GM10248 (cell line): Measurements from ENCODE around the gene PLCZ1.

Experiments
- CTCF ChIA-PET: fragments of 300-600 bp; sonication (Branson Sonifier 250); formaldehyde crosslinking; extraction: SDS; loops from one replicate; lab custom pipeline; 2021; ENCODE audit warnings: antibody characterized with exemption; lab: Yijun Ruan, JAX
- POLR2A ChIA-PET: fragments of 350-650 bp; sonication (Branson Sonifier 250); formaldehyde crosslinking; extraction: SDS; loops from one replicate; lab custom pipeline; 2020; ENCODE audit warnings: antibody characterized with exemption; lab: Yijun Ruan, JAX
- DNase-seq: peaks from one replicate; pipeline ENCODE4 v3.0.0; 2012; ENCODE audit errors: extremely low spot score
- CTCF ChIP-seq: IDR thresholded peaks from 2 replicates; pipeline ENCODE4 v1.5.1; 2012; ENCODE audit warnings: mild to moderate bottlenecking, low read depth; ENCODE audit errors: extremely low read depth, missing control alignments, control extremely low read depth

PLCZ1 gene

GRCh38 chr12:18752947-18753346, 15.1 kb upstream of the PLCZ1 start:
- POLR2A ChIA-PET = no interaction called here
- TF ChIP-seq CTCF = no peak
- DNase-seq = no peak
- CTCF ChIA-PET = no interaction called here

GRCh38 chr12:18752280-18752920, 14.6 kb upstream of the PLCZ1 start:
- CTCF ChIA-PET = no interaction called here
- no peak for DNase-seq
- TF ChIP-seq CTCF = no peak
- POLR2A ChIA-PET = no interaction called here

- DNase-seq = no peak
- CTCF ChIA-PET = no interaction called here
- POLR2A ChIA-PET = no interaction called here
- TF ChIP-seq CTCF = no peak
Measured at GRCh38 chr12:18751866-18752265, 14.1 kb upstream of the PLCZ1 start.

- ChIA-PET CTCF (no interaction called here), POLR2A (no interaction called here)
- TF ChIP-seq CTCF = no peak
- no peak for DNase-seq
Measured at GRCh38 chr12:18750085-18750484, 12.3 kb upstream of the PLCZ1 start.

DNA sequence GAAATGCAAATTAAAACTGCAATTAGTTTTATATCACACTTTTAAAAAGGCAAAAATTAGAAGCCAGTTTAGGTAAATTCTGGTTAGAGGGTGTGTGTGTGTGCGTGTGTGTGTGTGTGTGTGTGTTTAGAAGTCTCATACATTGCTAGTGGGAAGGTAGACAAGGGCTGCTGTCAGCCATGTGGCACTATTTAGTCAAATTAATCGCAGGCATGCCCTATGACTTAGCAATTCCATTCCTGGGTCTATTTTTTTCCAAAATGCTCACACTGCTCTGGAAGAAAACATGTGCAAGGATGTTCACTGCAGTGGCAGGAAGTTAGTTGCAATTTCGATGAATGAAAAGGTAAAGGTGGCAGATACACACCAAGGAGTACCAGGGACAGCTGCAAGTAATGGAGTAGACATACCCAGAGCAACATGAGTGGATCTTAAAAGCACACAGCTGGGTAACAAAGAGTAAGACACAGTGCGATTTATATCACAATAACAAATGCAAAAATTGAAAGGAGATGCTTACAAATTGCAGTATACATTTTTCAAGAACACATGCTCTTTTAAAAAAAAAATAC, 11.7 kb upstream of the PLCZ1 start:
- POLR2A ChIA-PET = no interaction called here
- no peak for TF ChIP-seq CTCF
- DNase-seq = no peak
- CTCF ChIA-PET = no interaction called here

- TF ChIP-seq CTCF = no peak
- POLR2A ChIA-PET = no interaction called here
- CTCF ChIA-PET = no interaction called here
- DNase-seq = no peak
Measured at GRCh38 chr12:18747895-18748294, 10.1 kb upstream of the PLCZ1 start.
